WTC11 (cell line): ENCODE data around the gene SNRPD2. TPM values are rescaled to one million over a fixed set of nuclear protein-coding genes. Genes with fewer than 3 reads are reported as not detected.

Experiments used
- ATF1 ChIP-seq: sonication (generic); formaldehyde crosslinking; IDR thresholded peaks from 2 replicates; pipeline ENCODE4 v1.8.1; 2023; ENCODE audit warnings: mild to moderate bottlenecking, moderate library complexity, missing genetic modification reagents
- CREM ChIP-seq: sonication (generic); formaldehyde crosslinking; IDR thresholded peaks from 2 replicates; pipeline ENCODE4 v1.8.1; 2022; ENCODE audit warnings: mild to moderate bottlenecking, missing genetic modification reagents, moderate library complexity
- ETV6 ChIP-seq: sonication (generic); formaldehyde crosslinking; IDR thresholded peaks from 2 replicates; pipeline ENCODE4 v1.8.1; 2022; ENCODE audit warnings: mild to moderate bottlenecking, missing genetic modification reagents
- FOXK1 ChIP-seq: sonication (generic); formaldehyde crosslinking; IDR thresholded peaks from 2 replicates; pipeline ENCODE4 v1.8.0; 2022; ENCODE audit warnings: mild to moderate bottlenecking, moderate library complexity, missing genetic modification reagents
- GABPB1 ChIP-seq: sonication (generic); formaldehyde crosslinking; IDR thresholded peaks from 2 replicates; pipeline ENCODE4 v1.8.1; 2023; ENCODE audit warnings: mild to moderate bottlenecking, missing genetic modification reagents
- HMGXB4 ChIP-seq: sonication (generic); formaldehyde crosslinking; IDR thresholded peaks from 2 replicates; pipeline ENCODE4 v1.8.1; 2023; ENCODE audit warnings: mild to moderate bottlenecking, moderate library complexity, missing genetic modification reagents
- JUN ChIP-seq: sonication (generic); formaldehyde crosslinking; IDR thresholded peaks from 2 replicates; pipeline ENCODE4 v1.8.0; 2023; ENCODE audit warnings: mild to moderate bottlenecking, missing genetic modification reagents
- MYBL2 ChIP-seq: sonication (generic); formaldehyde crosslinking; IDR thresholded peaks from 2 replicates; pipeline ENCODE4 v1.8.1; 2023; ENCODE audit warnings: mild to moderate bottlenecking, moderate library complexity, missing genetic modification reagents
- NFATC4 ChIP-seq: fragments of 250-450 bp; sonication (Bioruptor Pico); IDR thresholded peaks from 2 replicates; pipeline ENCODE4 v1.9.0; 2021; ENCODE audit warnings: mild to moderate bottlenecking
- NFYB ChIP-seq: sonication (generic); formaldehyde crosslinking; conservative IDR thresholded peaks from 2 replicates; pipeline ENCODE4 v1.8.0; 2022; ENCODE audit warnings: low read depth, missing genetic modification reagents
- OVOL2 ChIP-seq: fragments of 250-450 bp; sonication (Bioruptor Pico); IDR thresholded peaks from 2 replicates; pipeline ENCODE4 v1.9.0; 2021; ENCODE audit warnings: mild to moderate bottlenecking, borderline replicate concordance
- PREB ChIP-seq: sonication (generic); formaldehyde crosslinking; IDR thresholded peaks from 2 replicates; pipeline ENCODE4 v1.8.1; 2022; ENCODE audit warnings: mild to moderate bottlenecking, missing genetic modification reagents, moderate library complexity, borderline replicate concordance
- SP1 ChIP-seq: sonication (generic); formaldehyde crosslinking; conservative IDR thresholded peaks from 2 replicates; pipeline ENCODE4 v1.8.1; 2022; ENCODE audit warnings: missing genetic modification reagents
- STAT6 ChIP-seq: sonication (generic); formaldehyde crosslinking; conservative IDR thresholded peaks from 2 replicates; pipeline ENCODE4 v1.8.1; 2023; ENCODE audit warnings: mild to moderate bottlenecking, low read depth, missing genetic modification reagents, moderate library complexity
- TCF7 ChIP-seq: sonication (generic); formaldehyde crosslinking; IDR thresholded peaks from 2 replicates; pipeline ENCODE4 v1.8.0; 2022; ENCODE audit warnings: mild to moderate bottlenecking, low read depth, missing genetic modification reagents, moderate library complexity
- TEAD4 ChIP-seq: sonication (generic); formaldehyde crosslinking; IDR thresholded peaks from 2 replicates; pipeline ENCODE4 v1.8.0; 2022; ENCODE audit warnings: mild to moderate bottlenecking, missing genetic modification reagents
- USF2 ChIP-seq: sonication (generic); formaldehyde crosslinking; IDR thresholded peaks from 2 replicates; pipeline ENCODE4 v1.8.1; 2023; ENCODE audit warnings: mild to moderate bottlenecking, missing genetic modification reagents, moderate library complexity
- ZBTB21 ChIP-seq: sonication (generic); formaldehyde crosslinking; IDR thresholded peaks from 2 replicates; pipeline ENCODE4 v1.8.1; 2023; ENCODE audit warnings: mild to moderate bottlenecking, missing genetic modification reagents, borderline replicate concordance
- ZBTB43 ChIP-seq: sonication (generic); formaldehyde crosslinking; IDR thresholded peaks from 2 replicates; pipeline ENCODE4 v1.8.1; 2023; ENCODE audit warnings: mild to moderate bottlenecking, missing genetic modification reagents
- ZNF232 ChIP-seq: sonication (generic); formaldehyde crosslinking; IDR thresholded peaks from 2 replicates; pipeline ENCODE4 v1.8.0; 2022; ENCODE audit warnings: mild to moderate bottlenecking, missing genetic modification reagents
- ZNF281 ChIP-seq: sonication (generic); formaldehyde crosslinking; IDR thresholded peaks from 2 replicates; pipeline ENCODE4 v1.8.0; 2023; ENCODE audit warnings: mild to moderate bottlenecking, missing genetic modification reagents
- ZNF423 ChIP-seq: fragments of 250-450 bp; sonication (Bioruptor Pico); IDR thresholded peaks from 2 replicates; pipeline ENCODE4 v2.1.2; 2022; ENCODE audit warnings: mild to moderate bottlenecking, moderate library complexity
- ZNF425 ChIP-seq: fragments of 250-450 bp; sonication (Bioruptor Pico); conservative IDR thresholded peaks from 2 replicates; pipeline ENCODE4 v1.9.0; 2021; ENCODE audit warnings: mild to moderate bottlenecking
- ZNF512 ChIP-seq: sonication (generic); formaldehyde crosslinking; IDR thresholded peaks from 2 replicates; pipeline ENCODE4 v1.8.1; 2022; ENCODE audit warnings: missing genetic modification reagents, borderline replicate concordance
- total RNA-seq: library from RNA; stranded (reverse); gene quantifications from 3 replicates; pipeline ENCODE4 v1.2.3, GENCODE V29; 2021

The SNRPD2 gene
- total RNA-seq, 1 experiment from 2014 or later = 739 TPM

- TF ChIP-seq HMGXB4 (CRISPR knock-in tag) (no peak), CREM (CRISPR knock-in tag) (no peak), ATF1 (no peak), ZNF425 (CRISPR knock-in tag) (no peak), TCF7 (CRISPR knock-in tag) (no peak), NFATC4 (CRISPR knock-in tag) (no peak; the same call in 1 of the 2 replicates), ZBTB21 (CRISPR knock-in tag) (no peak), FOXK1 (peak; percentile 97), ZNF512 (no peak), ETV6 (CRISPR knock-in tag) (peak; percentile 89; the same call in 1 of the 2 replicates), MYBL2 (CRISPR knock-in tag) (peak; percentile 48; the same call in 1 of the 2 replicates), ZNF232 (no peak), ZNF423 (CRISPR knock-in tag) (no peak), SP1 (CRISPR knock-in tag) (peak; percentile 93), NFYB (CRISPR knock-in tag) (peak; percentile 78), ZBTB43 (CRISPR knock-in tag) (0 out of 2 replicates have a peak, but pooled peaks have one; percentile 38), PREB (no peak), OVOL2 (no peak), ZNF281 (no peak), USF2 (CRISPR knock-in tag) (peak; percentile 95), JUN (CRISPR knock-in tag) (no peak), STAT6 (CRISPR knock-in tag) (no peak), GABPB1 (peak; percentile 68), TEAD4 (CRISPR knock-in tag) (no peak)
Observed at GRCh38 chr19:45717131-45717982, 25.6 kb upstream of the SNRPD2 start (continued).
